Adrenal gland (tissue), 5 donors: Measurements from ENCODE around the gene MAJIN.

Experiments used
- CTCF ChIP-seq, 6 experiments: fragments of 450-650 bp in 4 of 6; fragments of 200-600 bp in 2 of 6; sonication (generic) in 1 of 6; IDR thresholded peaks; 1 replicate in 5 of 6; 2 replicates in 1 of 6; pipeline versions ENCODE4 v1.5.1 to v1.8.0; 2016 to 2021; ENCODE audit warnings: antibody characterized with exemption in 6 of 6, mild to moderate bottlenecking in 2 of 6, moderate library complexity in 1 of 6
- POLR2A ChIP-seq, 2 donors: fragments of 450-650 bp; IDR thresholded peaks; one replicate each; pipeline ENCODE4 v1.6.1; 2017; ENCODE audit warnings: antibody characterized with exemption in 2 of 2, mild to moderate bottlenecking in 2 of 2, moderate library complexity in 1 of 2
- donor health status: DM: no; HTN: no; CAD: no.

- no peak for TF ChIP-seq POLR2A (IDR thresholded peaks at IDR 0.05)
- no peak for TF ChIP-seq CTCF (IDR thresholded peaks at IDR 0.05)
Measured at GRCh38 chr11:64998141-64998540, 26.2 kb upstream of the MAJIN start.
